K562 (cell line): ENCODE results near the gene VRK1. TPM values are rescaled to one million over a fixed set of nuclear protein-coding genes. Genes with fewer than 3 reads are reported as not detected.

Source experiments
- CHD4 ChIP-seq: fragments of 200-600 bp; sonication (generic); IDR thresholded peaks from 3 replicates; pipeline ENCODE4 v1.6.1; 2012; ENCODE audit warnings: low read depth, mild to moderate bottlenecking, mixed read lengths, low read length, inconsistent platforms; ENCODE audit not compliant: insufficient read depth, insufficient replicate concordance, poor library complexity, severe bottlenecking
- GTF2E2 ChIP-seq: fragments of 200-800 bp; sonication (Bioruptor generic); IDR thresholded peaks from 2 replicates; pipeline ENCODE4 v1.6.1; 2016; ENCODE audit warnings: missing genetic modification characterization, missing compliant biosample characterization
- IRF2 ChIP-seq: sonication (generic); formaldehyde crosslinking; IDR thresholded peaks from 2 replicates; pipeline ENCODE4 v1.8.1; 2022; ENCODE audit warnings: mild to moderate bottlenecking, missing genetic modification reagents
- SETDB1 ChIP-seq: IDR thresholded peaks from one replicate; pipeline ENCODE4 v1.6.1; 2012; ENCODE audit warnings: low read length, control low read depth, inconsistent platforms
- SREBF2 ChIP-seq: sonication (generic); formaldehyde crosslinking; IDR thresholded peaks from 2 replicates; pipeline ENCODE4 v1.4.0; 2020; ENCODE audit warnings: mild to moderate bottlenecking, missing genetic modification reagents
- U2AF1 ChIP-seq: fragments of 200-400 bp; formaldehyde crosslinking; optimal IDR thresholded peaks from 2 replicates; pipeline ENCODE3; 2017; ENCODE audit warnings: mild to moderate bottlenecking, low read depth, low read length, moderate library complexity
- polyA plus RNA-seq, 8 experiments: library from polyadenylated mRNA; depleted of rRNA in 4 of 8; stranded (reverse) in 5 of 8; unstranded in 3 of 8; fragments of >200 nt; fragmentation: Nextera tagmentation in 2 of 8; fragmentation: Illumina TruSeq in 1 of 8; extraction: Ambion mirVana in 2 of 8; extraction: Trizol in 1 of 8; gene quantifications; 2 replicates each; pipeline versions ENCODE4 v1.2.1 to v1.2.3, GENCODE V29; 2011 to 2014; ENCODE audit warnings: inconsistent platforms in 1 of 8, missing spikeins in 1 of 8
- total RNA-seq, 7 experiments: library from RNA; depleted of rRNA in 6 of 7; stranded (reverse); fragments of >200 nt in 6 of 7; fragmentation: Illumina TruSeq in 2 of 7; extraction: Trizol in 2 of 7; gene quantifications; 2 replicates each; pipeline versions ENCODE4 v1.2.1 to v1.2.3, GENCODE V29; 2011 to 2021; ENCODE audit warnings: low replicate concordance in 1 of 7
- TF ChIP-seq, protein P1 (sequence below): fragments of 450-650 bp; IDR thresholded peaks from 2 replicates; pipeline ENCODE4 v1.6.1; 2016; ENCODE audit warnings: low read depth

The VRK1 gene
- total and polyA plus RNA-seq, 9 of the 15 experiments (the other 6 are each of a cell fraction or from before 2014, with no cell fraction given), result 83.6 to 177 (median 116) TPM

- TF ChIP-seq, protein P1, sequence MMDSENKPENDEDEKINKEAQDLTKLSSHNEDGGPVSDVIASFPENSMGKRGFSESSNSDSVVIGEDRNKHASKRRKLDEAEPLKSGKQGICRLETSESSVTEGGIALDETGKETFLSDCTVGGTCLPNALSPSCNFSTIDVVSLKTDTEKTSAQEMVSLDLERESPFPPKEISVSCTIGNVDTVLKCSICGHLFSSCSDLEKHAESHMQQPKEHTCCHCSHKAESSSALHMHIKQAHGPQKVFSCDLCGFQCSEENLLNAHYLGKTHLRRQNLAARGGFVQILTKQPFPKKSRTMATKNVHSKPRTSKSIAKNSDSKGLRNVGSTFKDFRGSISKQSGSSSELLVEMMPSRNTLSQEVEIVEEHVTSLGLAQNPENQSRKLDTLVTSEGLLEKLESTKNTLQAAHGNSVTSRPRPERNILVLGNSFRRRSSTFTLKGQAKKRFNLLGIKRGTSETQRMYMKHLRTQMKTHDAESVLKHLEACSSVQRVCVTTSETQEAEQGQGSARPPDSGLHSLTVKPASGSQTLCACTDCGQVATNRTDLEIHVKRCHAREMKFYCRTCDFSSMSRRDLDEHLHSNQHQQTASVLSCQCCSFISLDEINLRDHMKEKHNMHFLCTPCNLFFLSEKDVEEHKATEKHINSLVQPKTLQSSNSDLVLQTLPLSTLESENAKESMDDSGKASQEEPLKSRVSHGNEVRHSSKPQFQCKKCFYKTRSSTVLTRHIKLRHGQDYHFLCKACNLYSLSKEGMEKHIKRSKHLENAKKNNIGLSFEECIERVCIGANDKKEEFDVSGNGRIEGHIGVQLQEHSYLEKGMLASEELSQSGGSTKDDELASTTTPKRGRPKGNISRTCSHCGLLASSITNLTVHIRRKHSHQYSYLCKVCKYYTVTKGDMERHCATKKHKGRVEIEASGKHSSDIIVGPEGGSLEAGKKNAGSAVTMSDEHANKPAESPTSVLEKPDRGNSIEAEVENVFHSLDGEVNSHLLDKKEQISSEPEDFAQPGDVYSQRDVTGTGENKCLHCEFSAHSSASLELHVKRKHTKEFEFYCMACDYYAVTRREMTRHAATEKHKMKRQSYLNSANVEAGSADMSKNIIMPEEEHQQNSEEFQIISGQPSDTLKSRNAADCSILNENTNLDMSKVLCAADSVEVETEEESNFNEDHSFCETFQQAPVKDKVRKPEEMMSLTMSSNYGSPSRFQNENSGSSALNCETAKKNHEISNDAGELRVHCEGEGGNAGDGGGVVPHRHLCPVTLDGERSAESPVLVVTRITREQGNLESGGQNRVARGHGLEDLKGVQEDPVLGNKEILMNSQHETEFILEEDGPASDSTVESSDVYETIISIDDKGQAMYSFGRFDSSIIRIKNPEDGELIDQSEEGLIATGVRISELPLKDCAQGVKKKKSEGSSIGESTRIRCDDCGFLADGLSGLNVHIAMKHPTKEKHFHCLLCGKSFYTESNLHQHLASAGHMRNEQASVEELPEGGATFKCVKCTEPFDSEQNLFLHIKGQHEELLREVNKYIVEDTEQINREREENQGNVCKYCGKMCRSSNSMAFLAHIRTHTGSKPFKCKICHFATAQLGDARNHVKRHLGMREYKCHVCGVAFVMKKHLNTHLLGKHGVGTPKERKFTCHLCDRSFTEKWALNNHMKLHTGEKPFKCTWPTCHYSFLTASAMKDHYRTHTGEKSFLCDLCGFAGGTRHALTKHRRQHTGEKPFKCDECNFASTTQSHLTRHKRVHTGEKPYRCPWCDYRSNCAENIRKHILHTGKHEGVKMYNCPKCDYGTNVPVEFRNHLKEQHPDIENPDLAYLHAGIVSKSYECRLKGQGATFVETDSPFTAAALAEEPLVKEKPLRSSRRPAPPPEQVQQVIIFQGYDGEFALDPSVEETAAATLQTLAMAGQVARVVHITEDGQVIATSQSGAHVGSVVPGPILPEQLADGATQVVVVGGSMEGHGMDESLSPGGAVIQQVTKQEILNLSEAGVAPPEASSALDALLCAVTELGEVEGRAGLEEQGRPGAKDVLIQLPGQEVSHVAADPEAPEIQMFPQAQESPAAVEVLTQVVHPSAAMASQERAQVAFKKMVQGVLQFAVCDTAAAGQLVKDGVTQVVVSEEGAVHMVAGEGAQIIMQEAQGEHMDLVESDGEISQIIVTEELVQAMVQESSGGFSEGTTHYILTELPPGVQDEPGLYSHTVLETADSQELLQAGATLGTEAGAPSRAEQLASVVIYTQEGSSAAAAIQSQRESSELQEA, result no peak
- TF ChIP-seq U2AF1, result no peak
- no peak for TF ChIP-seq SREBF2 (CRISPR knock-in tag)
- TF ChIP-seq CHD4, result no peak
- no peak for TF ChIP-seq IRF2 (CRISPR knock-in tag)
- no peak for TF ChIP-seq SETDB1
- TF ChIP-seq GTF2E2 (tag), result no peak
- TF ChIP-seq, all 486 proteins: peak for 0
These were observed 107.0 kb downstream of the VRK1 start (continued) for GRCh38 chr14:96904201-96904600.
